Islet of Langerhans (tissue), 1 donor: Measurements from ENCODE around the gene CTDSPL.

Experiments
- FAIRE-seq: peaks from one replicate; lab custom pipeline; 2011; peaks lifted over from hg19 to GRCh38; lab: Jason Lieb, UNC

The CTDSPL gene

GRCh38 chr3:37891227-37891626 lies 29.5 kb downstream of the CTDSPL start:
- FAIRE-seq, result no peak

- peak; percentile 76 for FAIRE-seq
Measured at GRCh38 chr3:37892927-37893600, 31.4 kb downstream of the CTDSPL start.

- FAIRE-seq, result no peak
Measured at GRCh38 chr3:37896827-37897226, 35.1 kb downstream of the CTDSPL start.

GRCh38 chr3:37897763-37898162 lies 36.1 kb downstream of the CTDSPL start:
- no peak for FAIRE-seq

GRCh38 chr3:37898424-37898823 lies 36.7 kb downstream of the CTDSPL start:
- no peak for FAIRE-seq

GRCh38 chr3:37899101-37899707 lies 37.5 kb downstream of the CTDSPL start:
- no peak for FAIRE-seq

- no peak for FAIRE-seq
Measured at GRCh38 chr3:37899711-37900306, 38.1 kb downstream of the CTDSPL start.

- no peak for FAIRE-seq
Measured at GRCh38 chr3:37901721-37902120, 40.0 kb downstream of the CTDSPL start.

GRCh38 chr3:37902674-37903073 lies 41.0 kb downstream of the CTDSPL start:
- FAIRE-seq, result no peak

GRCh38 chr3:37903320-37903719 lies 41.6 kb downstream of the CTDSPL start:
- FAIRE-seq, result no peak

- no peak for FAIRE-seq
Measured at GRCh38 chr3:37903734-37904133, 42.1 kb downstream of the CTDSPL start.

GRCh38 chr3:37904601-37905000 lies 42.9 kb downstream of the CTDSPL start:
- no peak for FAIRE-seq

- FAIRE-seq, result no peak
Measured at GRCh38 chr3:37905346-37905745, 43.7 kb downstream of the CTDSPL start.

- no peak for FAIRE-seq
Measured at GRCh38 chr3:37905987-37906674, 44.5 kb downstream of the CTDSPL start.

GRCh38 chr3:37906734-37907282 lies 45.1 kb downstream of the CTDSPL start:
- FAIRE-seq, result no peak

GRCh38 chr3:37907371-37907770 lies 45.7 kb downstream of the CTDSPL start:
- no peak for FAIRE-seq

GRCh38 chr3:37907906-37908305 lies 46.2 kb downstream of the CTDSPL start:
- FAIRE-seq, result no peak

GRCh38 chr3:37909067-37909911 lies 47.6 kb downstream of the CTDSPL start:
- FAIRE-seq, result no peak

- FAIRE-seq, result no peak
Measured at GRCh38 chr3:37910671-37911400, 49.2 kb downstream of the CTDSPL start.

- FAIRE-seq, result no peak
Measured at GRCh38 chr3:37912052-37912733, 50.5 kb downstream of the CTDSPL start.

- FAIRE-seq, result no peak
Measured at GRCh38 chr3:37913522-37913921, 51.8 kb downstream of the CTDSPL start.
